GM12878 (cell line): ENCODE data around the gene TMEM18.

Experiments used
- MYC ChIP-seq: IDR thresholded peaks from 2 replicates; pipeline ENCODE4 v1.6.1; 2011; ENCODE audit warnings: mild to moderate bottlenecking, low read length, moderate library complexity, inconsistent platforms; ENCODE audit not compliant: insufficient read depth, insufficient replicate concordance, insufficient read length, severe bottlenecking
- POLR2A ChIP-seq: IDR thresholded peaks from 2 replicates; pipeline ENCODE4 v1.6.1; 2011; ENCODE audit warnings: low read depth, mild to moderate bottlenecking, low read length
- RB1 ChIP-seq: fragments of 450-650 bp; formaldehyde crosslinking; IDR thresholded peaks from 2 replicates; pipeline ENCODE4 v1.6.1; 2017; ENCODE audit warnings: mild to moderate bottlenecking, borderline replicate concordance
- ZNF217 ChIP-seq: fragments of 450-650 bp; IDR thresholded peaks from 2 replicates; pipeline ENCODE4 v1.6.1; 2017; ENCODE audit warnings: antibody characterized with exemption, mild to moderate bottlenecking

GRCh38 chr2:726169-726568 is 49.0 kb upstream of the TMEM18 start:
- TF ChIP-seq MYC (no peak), ZNF217 (no peak), RB1 (no peak), POLR2A (no peak)
